ENCODE data around the gene PPP2R5E.

GRCh38 chr14:63480599-63480998, 62.6 kb downstream of the PPP2R5E start:
- TF ChIP-seq POLR2A (IDR thresholded peaks at IDR 0.05) (no peak), CTCF (IDR thresholded peaks at IDR 0.05) (no peak)

Data from testis (tissue), 2 donors.